GM12878 (cell line): Measurements from ENCODE around the gene SPON2. TPM values are rescaled to one million over a fixed set of nuclear protein-coding genes. Genes with fewer than 3 reads are reported as not detected.

ENCODE experiments used
- ATAC-seq: fragments of 200-7000 bp; cut with Tn5 transposase; 3 replicates; pipeline ENCODE4 v1.9.1; 2020; ENCODE audit warnings: mild to moderate bottlenecking, moderate library complexity
- BruUV-seq: library from RNA; stranded (reverse); fragments of 400-500 nt; replicated peaks from 2 replicates; lab custom pipeline; 2021; lab: Mats Ljungman, UMichigan
- CTCF ChIA-PET: fragments of 300-600 bp; sonication (Branson Sonifier 250); formaldehyde crosslinking; extraction: SDS; loops from one replicate; lab custom pipeline; 2021; ENCODE audit warnings: inconsistent platforms; lab: Yijun Ruan, JAX
- POLR2A ChIA-PET: fragments of 350-600 bp; formaldehyde crosslinking; extraction: SDS; loops from one replicate; lab custom pipeline; 2021; ENCODE audit warnings: inconsistent platforms; lab: Charles Lee
- RAD21 ChIA-PET: fragments of 300-600 bp; sonication (Branson Sonifier 250); formaldehyde crosslinking; loops from one replicate; lab custom pipeline; 2023; ENCODE audit warnings: antibody characterized with exemption; ENCODE audit not compliant: unreplicated experiment; lab: Charles Lee
- SMC1A ChIA-PET: fragments of 300-600 bp; sonication (Branson Sonifier 250); formaldehyde crosslinking; loops from one replicate; lab custom pipeline; 2023; ENCODE audit not compliant: unreplicated experiment, uncharacterized antibody; lab: Charles Lee
- DNase-seq: peaks from one replicate; pipeline ENCODE4 v3.0.0-alpha.2; 2011; ENCODE audit warnings: low read depth, low spot score
- FAIRE-seq: peaks from 3 replicates; lab custom pipeline; 2011; peaks lifted over from hg19 to GRCh38; lab: Jason Lieb, UNC
- H2AFZ ChIP-seq: 2 replicates; pipeline ENCODE4 v1.6.0; 2011; ENCODE audit warnings: low read depth, low read length, control low read depth; ENCODE audit not compliant: control insufficient read depth
- H3K27ac ChIP-seq: 2 replicates; pipeline ENCODE4 v1.5.1; 2011; ENCODE audit warnings: control low read depth; ENCODE audit not compliant: control insufficient read depth, insufficient read depth
- H3K27me3 ChIP-seq, 2 experiments: replicated peaks in 1 of 2; 2 replicates each; pipeline versions ENCODE4 v1.6.0 to v1.6.1; 2011; ENCODE audit warnings: low read length in 1 of 2; ENCODE audit not compliant: control insufficient read depth in 2 of 2, insufficient read depth in 2 of 2
- H3K36me3 ChIP-seq, 2 experiments: 2 replicates each; pipeline ENCODE4 v1.5.1; 2011; ENCODE audit warnings: low read length in 1 of 2; ENCODE audit not compliant: control insufficient read depth in 2 of 2, insufficient read depth in 2 of 2
- H3K4me1 ChIP-seq: 2 replicates; pipeline ENCODE4 v1.6.1; 2011; ENCODE audit warnings: mild to moderate bottlenecking, low read length, moderate library complexity, mixed read lengths; ENCODE audit not compliant: control insufficient read depth, insufficient read depth
- H3K4me2 ChIP-seq: 2 replicates; pipeline ENCODE4 v1.6.0; 2011; ENCODE audit warnings: control low read depth; ENCODE audit not compliant: control insufficient read depth, insufficient read depth
- H3K4me3 ChIP-seq: fragments of 200-600 bp; sonication (generic); 2 replicates; pipeline ENCODE4 v1.5.1; 2016
- H3K79me2 ChIP-seq: 2 replicates; pipeline ENCODE4 v1.6.0; 2011; ENCODE audit warnings: low read length; ENCODE audit not compliant: control insufficient read depth, insufficient read depth
- H3K9ac ChIP-seq: 2 replicates; pipeline ENCODE4 v1.8.0; 2011; ENCODE audit warnings: low read length, control low read depth, mixed read lengths; ENCODE audit not compliant: control insufficient read depth, insufficient read depth
- H3K9me3 ChIP-seq: replicated peaks from 3 replicates; pipeline ENCODE4 v1.5.1; 2011; ENCODE audit warnings: mild to moderate bottlenecking, low read length; ENCODE audit not compliant: control insufficient read depth, insufficient read depth
- H4K20me1 ChIP-seq: 2 replicates; pipeline ENCODE4 v1.6.0; 2011; ENCODE audit not compliant: control insufficient read depth, insufficient read depth
- ATF7 ChIP-seq: fragments of 450-650 bp; IDR thresholded peaks from 2 replicates; pipeline ENCODE4 v1.6.1; 2016; ENCODE audit warnings: low read depth, mild to moderate bottlenecking
- CBX3 ChIP-seq: fragments of 200-600 bp; sonication (generic); IDR thresholded peaks from 2 replicates; pipeline ENCODE4 v1.6.1; 2016; ENCODE audit warnings: low read depth, borderline replicate concordance
- MTA2 ChIP-seq: fragments of 450-650 bp; IDR thresholded peaks from 2 replicates; pipeline ENCODE4 v1.6.1; 2016; ENCODE audit warnings: low read depth, mild to moderate bottlenecking, moderate library complexity
- NBN ChIP-seq: fragments of 450-650 bp; IDR thresholded peaks from 2 replicates; pipeline ENCODE4 v1.6.1; 2016
- SMAD5 ChIP-seq: IDR thresholded peaks from 2 replicates; pipeline ENCODE4 v1.6.1; 2016; ENCODE audit warnings: antibody characterized with exemption, low read depth
- SUPT20H ChIP-seq: IDR thresholded peaks from 2 replicates; pipeline ENCODE4 v1.6.1; 2011; ENCODE audit warnings: low read depth, mild to moderate bottlenecking, low read length, moderate library complexity, borderline replicate concordance; ENCODE audit not compliant: control insufficient read depth
- ZNF384 ChIP-seq: IDR thresholded peaks from 2 replicates; pipeline ENCODE4 v1.6.1; 2012; ENCODE audit warnings: low read depth, mild to moderate bottlenecking, low read length, improper control_type of control experiment, borderline replicate concordance
- ZSCAN29 ChIP-seq: fragments of 450-650 bp; IDR thresholded peaks from 2 replicates; pipeline ENCODE4 v1.6.1; 2017; ENCODE audit warnings: mild to moderate bottlenecking, moderate library complexity
- WGBS: methylation state at CpG from one replicate; pipeline ENCODE4 v1.1.6; 2016; ENCODE audit warnings: low lambda C conversion rate; ENCODE audit not compliant: insufficient replicate concordance, insufficient coverage; ENCODE audit errors: missing lambda C conversion rate; 5-methylcytosine and 5-hydroxymethylcytosine counted together
- in situ Hi-C: fragments of 300-500 bp; cut with MboI; formaldehyde crosslinking; loops from 9 replicates; pipeline ENCODE4 v1.14.3; 2018; ENCODE audit warnings: mixed read lengths
- intact Hi-C: fragments of 100-400 bp; cut with micrococcal nuclease; formaldehyde crosslinking; loops from one replicate; pipeline ENCODE4 v1.14.2; 2022; ENCODE audit not compliant: unreplicated experiment
- polyA plus RNA-seq, 11 experiments: library from polyadenylated mRNA; depleted of rRNA in 4 of 11; unstranded in 6 of 11; stranded (reverse) in 5 of 11; fragments of >200 nt; fragmentation: Nextera tagmentation in 4 of 11; fragmentation: Illumina TruSeq in 1 of 11; extraction: Ambion mirVana in 4 of 11; extraction: Trizol in 1 of 11; gene quantifications; 1 replicate in 1 of 11; 2 replicates in 10 of 11; pipeline versions ENCODE4 v1.2.1 to v1.2.3, GENCODE V29; 2011 to 2016; ENCODE audit warnings: inconsistent platforms in 2 of 11, missing spikeins in 2 of 11, low read depth in 1 of 11
- total RNA-seq, 4 experiments: library from RNA; depleted of rRNA in 3 of 4; stranded (reverse); fragments of >200 nt in 3 of 4; fragmentation: Illumina TruSeq in 1 of 4; extraction: Trizol in 1 of 4; gene quantifications; 2 replicates each; pipeline versions ENCODE4 v1.2.1 to v1.2.3, GENCODE V29; 2013 to 2021

SPON2 gene
- total and polyA plus RNA-seq, 10 of the 15 experiments (the other 5 are each of a cell fraction or from before 2014, with no cell fraction given) = 1.1 to 11.2 (median 7.3) TPM

- peaks cover 0 to 2% of the 10 kb centered on the region in 2 experiments; a peak in 2 of 4 replicates for H3K27me3 ChIP-seq
- peaks cover 6% of the 10 kb centered on the region for H3K4me1 ChIP-seq
- H3K79me2 ChIP-seq = no peaks in the 10 kb centered on the region
- H3K4me2 ChIP-seq = no peak overlapping the region
- no peak overlapping the region for H2AFZ ChIP-seq
- no peak overlapping the region for H3K27ac ChIP-seq
- DNase-seq (no peak), FAIRE-seq (no peak), ATAC-seq (no peak)
- 39% methylated on average over 6 of the region's 6 CpGs for WGBS
- SMC1A ChIA-PET = no interaction called here
- POLR2A ChIA-PET = no interaction called here
- RAD21 ChIA-PET = no interaction called here
- intact Hi-C loops = no loop called here
- no peak for TF ChIP-seq ATF7
- TF ChIP-seq ZSCAN29 = no peak
- no peak for TF ChIP-seq CBX3
- in situ Hi-C loops = no loop called here
- no peak overlapping the region for H3K9ac ChIP-seq
- H4K20me1 ChIP-seq = no peaks in the 10 kb centered on the region
- H3K36me3 ChIP-seq = no peaks in the 10 kb centered on the region
- H3K9me3 ChIP-seq = peaks cover 7% of the 10 kb centered on the region
- CTCF ChIA-PET = no interaction called here
- H3K4me3 ChIP-seq = no peak overlapping the region
- no TSS peak for BruUV-seq
These were observed 20.8 kb downstream of the SPON2 start for GRCh38 chr4:1151541-1151940.

- RAD21 ChIA-PET = no interaction called here
- CTCF ChIA-PET = no interaction called here
- in situ Hi-C loops (no loop called here), intact Hi-C loops (no loop called here)
- ATAC-seq (no peak), FAIRE-seq (no peak), DNase-seq (no peak)
- Histone ChIP-seq H3K36me3 (no peaks in the 10 kb centered on the region), H3K79me2 (no peaks in the 10 kb centered on the region), H3K9ac (no peak overlapping the region), H3K4me3 (no peak overlapping the region), H2AFZ (no peak overlapping the region), H3K27me3 (peaks cover 0 to 2% of the 10 kb centered on the region in 2 experiments; a peak in 2 of 4 replicates), H4K20me1 (no peaks in the 10 kb centered on the region), H3K27ac (no peak overlapping the region), H3K4me2 (no peak overlapping the region), H3K4me1 (peaks cover 6% of the 10 kb centered on the region), H3K9me3 (peaks cover 7% of the 10 kb centered on the region)
- TF ChIP-seq SUPT20H (no peak), ZNF384 (no peak), MTA2 (no peak), NBN (no peak), SMAD5 (no peak)
- SMC1A ChIA-PET = no interaction called here
- POLR2A ChIA-PET = no interaction called here
- no TSS peak for BruUV-seq
- 69% methylated on average over 3 of the region's 3 CpGs for WGBS
These were observed 21.5 kb downstream of the SPON2 start for GRCh38 chr4:1150875-1151274.
